Stomach (tissue), 4 donors: ENCODE measurements around the gene ALK.

Source experiments
- CTCF ChIP-seq, 7 experiments: fragments of 450-650 bp in 4 of 7; fragments of 200-600 bp in 3 of 7; sonication (generic) in 3 of 7; IDR thresholded peaks; one replicate each; pipeline ENCODE4 v1.5.1; 2016 to 2019; ENCODE audit warnings: antibody characterized with exemption in 7 of 7, control low read depth in 2 of 7, mild to moderate bottlenecking in 1 of 7
- POLR2AphosphoS5 ChIP-seq, 3 donors: sonication (generic); formaldehyde crosslinking; IDR thresholded peaks; one replicate each; pipeline ENCODE4 v1.6.1; 2016; ENCODE audit warnings: antibody characterized with exemption in 3 of 3

DNA sequence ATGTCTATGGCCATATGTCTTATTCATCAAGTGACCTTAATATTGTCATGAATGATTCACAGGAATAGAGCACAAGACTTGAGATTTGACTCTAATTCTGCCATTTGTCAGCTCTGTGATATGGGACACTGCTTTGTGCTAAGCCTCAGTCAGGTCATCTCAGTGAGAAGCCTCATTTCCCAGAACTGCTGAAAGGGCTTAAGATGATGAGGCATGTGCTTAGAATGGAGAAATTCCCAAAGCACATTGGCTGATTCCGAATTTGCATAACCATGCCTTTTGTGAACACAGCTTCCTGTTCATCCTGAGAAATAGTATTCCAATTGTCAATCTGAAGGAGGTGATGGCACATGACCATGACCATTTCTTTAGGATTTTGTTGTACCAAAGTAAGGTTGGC is 218.1 kb downstream of the ALK start:
- TF ChIP-seq CTCF (IDR thresholded peaks at IDR 0.05) (no peak), POLR2AphosphoS5 (IDR thresholded peaks at IDR 0.05) (no peak)
